Stimulated activated naive CD4-positive, alpha-beta T cell (primary cell): ENCODE results near the gene NDUFB2.
"Not testable (repeated sequence)": the region's sequence is repeated elsewhere in the genome, so short reads cannot be mapped to it uniquely, and the experiment has no call there.

Source experiments
- DNase-seq, 6 experiments: peaks; one replicate each; lab custom pipeline; 2025; lab: John Stamatoyannopoulos, UW

Gene NDUFB2

GRCh38 chr7:140689199-140690152 lies 7.0 kb upstream of the NDUFB2 start:
- DNase-seq, result no peak

- DNase-seq, result no peak
These were observed 5.0 kb upstream of the NDUFB2 start for GRCh38 chr7:140691376-140692045.

GRCh38 chr7:140693849-140694248 lies 2.7 kb upstream of the NDUFB2 start:
- DNase-seq, result not testable (repeated sequence)

GRCh38 chr7:140694592-140694991 lies 1.9 kb upstream of the NDUFB2 start:
- no peak for DNase-seq

GRCh38 chr7:140695381-140695780 lies 1.1 kb upstream of the NDUFB2 start:
- no peak for DNase-seq

- peak in 2 of 6 experiments; percentile 86 to 92 for DNase-seq
These were observed 356 bp upstream of the NDUFB2 start for GRCh38 chr7:140696024-140696679.

- DNase-seq, result no peak
These were observed 1.1 kb downstream of the NDUFB2 start for GRCh38 chr7:140697447-140698143.

GRCh38 chr7:140698477-140698876 lies 2.0 kb downstream of the NDUFB2 start:
- DNase-seq, result no peak

- no peak for DNase-seq
These were observed 6.3 kb downstream of the NDUFB2 start for GRCh38 chr7:140702774-140703173.

- no peak for DNase-seq
These were observed 7.7 kb downstream of the NDUFB2 start for GRCh38 chr7:140704205-140704604.

GRCh38 chr7:140707132-140707531 lies 10.6 kb downstream of the NDUFB2 start:
- DNase-seq, result no peak

- not testable (repeated sequence) for DNase-seq
These were observed 12.3 kb downstream of the NDUFB2 start for GRCh38 chr7:140708764-140709163.

GRCh38 chr7:140712392-140712791 lies 15.9 kb downstream of the NDUFB2 start:
- not testable (repeated sequence) for DNase-seq

GRCh38 chr7:140714331-140715040 lies 18.0 kb downstream of the NDUFB2 start:
- no peak for DNase-seq

GRCh38 chr7:140719721-140720120 lies 23.2 kb downstream of the NDUFB2 start:
- DNase-seq, result no peak

- DNase-seq, result no peak
These were observed 25.7 kb downstream of the NDUFB2 start for GRCh38 chr7:140722254-140722653.

GRCh38 chr7:140723006-140723405 lies 26.5 kb downstream of the NDUFB2 start:
- DNase-seq, result peak in 5 of 6 experiments; percentile 18 to 73 (median 60)

GRCh38 chr7:140723574-140723973 lies 27.1 kb downstream of the NDUFB2 start:
- DNase-seq, result no peak

- DNase-seq, result no peak
These were observed 28.2 kb downstream of the NDUFB2 start for GRCh38 chr7:140724706-140725105.

- DNase-seq, result peak in 3 of 6 experiments; percentile 4 to 8 (median 7)
These were observed 29.8 kb downstream of the NDUFB2 start for GRCh38 chr7:140726281-140726680.

GRCh38 chr7:140732416-140732815 lies 35.9 kb downstream of the NDUFB2 start:
- no peak for DNase-seq
